Activated CD4-positive, alpha-beta memory T cell treated with anti-CD3 and anti-CD28 coated beads, Interleukin-2, amount 10 ng/mL, durations not matched to agents 7 days and 5 days (primary cell): Measurements from ENCODE around the gene MYO5B. TPM values are rescaled to one million over a fixed set of nuclear protein-coding genes. Genes with fewer than 3 reads are reported as not detected.

ENCODE experiments used
- CTCF ChIA-PET: fragments of 350-600 bp; sonication (Branson Sonifier 250); formaldehyde crosslinking; loops from one replicate; lab custom pipeline; 2021; ENCODE audit warnings: antibody characterized with exemption, inconsistent platforms; lab: Charles Lee
- POLR2A ChIA-PET: fragments of 350-600 bp; sonication (Branson Sonifier 250); formaldehyde crosslinking; loops from one replicate; lab custom pipeline; 2021; ENCODE audit warnings: antibody characterized with exemption; lab: Charles Lee
- DNase-seq: peaks from one replicate; pipeline ENCODE4 v3.0.0-alpha.2; 2020
- H3K27ac Mint-ChIP-seq: one replicate; pipeline ENCODE4 v1.8.0; 2021; ENCODE audit warnings: mild to moderate bottlenecking, mixed read lengths
- H3K27me3 Mint-ChIP-seq: one replicate; pipeline ENCODE4 v1.8.0; 2021; ENCODE audit warnings: mixed read lengths
- H3K36me3 Mint-ChIP-seq: one replicate; pipeline ENCODE4 v1.8.0; 2021; ENCODE audit warnings: low read depth, mixed read lengths
- H3K4me1 Mint-ChIP-seq: one replicate; pipeline ENCODE4 v1.8.0; 2021; ENCODE audit warnings: mixed read lengths
- H3K4me3 Mint-ChIP-seq: one replicate; pipeline ENCODE4 v1.8.0; 2021; ENCODE audit warnings: mild to moderate bottlenecking, mixed read lengths
- H3K9me3 Mint-ChIP-seq: one replicate; pipeline ENCODE4 v1.8.0; 2021; ENCODE audit warnings: mixed read lengths
- total RNA-seq, 2 experiments: library from RNA; stranded (reverse); gene quantifications; one replicate each; pipeline ENCODE4 v1.2.3, GENCODE V29; 2021

MYO5B gene
- total RNA-seq, 2 experiments from 2014 or later = not detected

DNA sequence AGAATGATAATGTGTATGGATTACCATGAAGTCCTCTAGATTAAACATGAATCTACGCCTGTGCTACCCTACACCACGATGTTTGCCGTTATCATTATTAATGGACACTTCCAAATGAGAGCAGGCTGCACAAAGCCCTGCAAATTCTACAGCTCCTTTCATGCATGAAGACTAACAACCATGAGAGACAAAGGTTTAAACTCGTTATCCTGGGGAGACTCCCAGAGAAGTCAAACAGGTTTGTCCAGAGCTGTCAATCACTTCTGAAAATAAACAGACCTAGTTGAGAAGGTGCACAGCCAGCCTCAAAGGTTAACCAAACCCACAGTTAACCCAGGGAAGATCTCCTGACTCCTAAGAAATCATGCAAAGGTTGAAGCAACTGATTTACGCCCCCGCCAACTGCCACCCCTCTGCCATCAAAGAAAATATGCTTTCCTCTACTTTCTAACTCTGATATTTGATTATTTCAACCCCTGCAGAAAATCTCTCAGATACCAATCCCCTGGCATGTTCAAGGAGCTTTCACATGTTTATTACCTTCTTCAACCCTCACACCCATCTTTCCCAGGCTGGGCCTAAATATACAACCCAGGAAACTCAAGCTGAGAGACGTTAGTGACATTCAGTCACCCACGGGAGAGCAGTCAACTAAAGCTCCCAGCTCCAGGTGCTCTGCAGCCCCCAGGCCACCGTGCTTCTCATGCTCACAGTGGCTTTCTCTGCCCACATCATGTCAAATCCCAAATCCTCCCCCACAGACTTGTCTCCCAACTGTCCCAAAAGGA is 35.9 kb downstream of the MYO5B start:
- Mint-ChIP-seq H3K27me3 (peaks cover 36% of the 10 kb centered on the region), H3K4me3 (no peak overlapping the region), H3K36me3 (no peaks in the 10 kb centered on the region), H3K27ac (no peak overlapping the region), H3K4me1 (no peaks in the 10 kb centered on the region), H3K9me3 (no peaks in the 10 kb centered on the region)
- no peak for DNase-seq
- POLR2A ChIA-PET = no interaction called here
- CTCF ChIA-PET = interaction anchor here (1.2 kb wide), 1 partner anchor 298 kb away, joined by 3 read pairs; no protein-coding TSS in a partner anchor

DNA sequence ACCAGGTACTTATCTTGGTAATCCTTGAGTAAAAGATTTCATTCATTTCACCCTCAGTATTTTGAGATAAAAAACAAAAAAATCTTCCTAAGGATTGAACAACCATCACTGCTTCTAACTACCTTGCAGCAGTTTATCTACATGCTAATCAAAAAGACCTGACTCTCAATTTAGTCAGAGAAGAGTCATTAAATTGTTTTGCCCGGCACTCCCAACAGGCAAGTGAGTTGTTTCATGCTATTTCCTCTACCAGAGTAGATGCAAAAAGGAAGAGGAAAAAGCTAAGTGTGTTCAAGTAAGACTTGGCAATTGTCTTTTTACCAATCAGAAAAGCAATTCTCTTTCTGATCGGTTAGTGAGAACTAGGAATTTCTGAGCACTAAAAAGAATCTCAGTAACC is 39.5 kb downstream of the MYO5B start:
- no peaks in the 10 kb centered on the region for H3K9me3 Mint-ChIP-seq
- no peaks in the 10 kb centered on the region for H3K36me3 Mint-ChIP-seq
- no peak for DNase-seq
- peaks cover 17% of the 10 kb centered on the region for H3K27me3 Mint-ChIP-seq
- no peaks in the 10 kb centered on the region for H3K4me1 Mint-ChIP-seq
- no peak overlapping the region for H3K27ac Mint-ChIP-seq
- H3K4me3 Mint-ChIP-seq = no peak overlapping the region
- POLR2A ChIA-PET = no interaction called here
- CTCF ChIA-PET = no interaction called here

DNA sequence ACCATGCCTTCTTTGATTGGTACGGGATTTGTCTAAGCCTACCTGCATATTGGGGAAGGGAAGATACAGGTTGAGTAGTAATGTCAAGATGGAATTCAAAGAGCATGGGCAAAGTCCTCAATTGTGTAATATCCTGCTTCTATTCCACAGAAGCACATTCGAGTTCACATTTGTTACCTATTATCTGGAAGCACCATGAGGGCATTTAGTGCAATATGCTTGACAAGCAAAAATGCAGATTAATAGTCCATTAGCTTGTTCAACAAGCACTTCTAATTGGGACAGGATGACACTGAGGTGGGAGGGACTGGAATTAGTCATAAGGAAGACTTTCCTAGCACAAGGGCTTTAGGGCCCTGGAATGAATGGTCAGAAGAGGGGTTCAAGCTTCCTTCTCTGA is 40.5 kb downstream of the MYO5B start:
- POLR2A ChIA-PET = no interaction called here
- Mint-ChIP-seq H3K4me1 (no peaks in the 10 kb centered on the region), H3K27me3 (peaks cover 14% of the 10 kb centered on the region), H3K4me3 (no peak overlapping the region), H3K9me3 (no peaks in the 10 kb centered on the region), H3K36me3 (no peaks in the 10 kb centered on the region), H3K27ac (no peak overlapping the region)
- no peak for DNase-seq
- CTCF ChIA-PET = no interaction called here

DNA sequence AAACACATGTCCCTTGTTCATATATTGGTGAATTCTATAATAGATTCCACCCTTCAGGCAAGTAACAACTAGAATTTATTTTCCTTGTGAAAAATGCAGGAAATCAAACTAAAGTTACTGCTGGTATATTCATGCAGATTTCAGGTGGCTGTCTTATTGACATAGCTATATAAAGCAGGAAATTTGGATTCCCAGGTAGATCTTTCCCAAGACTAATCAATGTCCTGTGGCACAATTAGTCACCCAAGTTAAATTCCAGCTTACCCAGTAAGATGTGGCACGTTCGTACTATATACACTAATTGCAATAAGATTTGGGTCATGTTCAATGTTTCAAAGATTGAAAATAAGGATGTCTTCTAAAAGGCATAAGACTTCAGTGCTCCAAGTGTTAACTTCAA is 42.0 kb downstream of the MYO5B start:
- Mint-ChIP-seq H3K4me1 (no peaks in the 10 kb centered on the region), H3K36me3 (no peaks in the 10 kb centered on the region), H3K4me3 (no peak overlapping the region), H3K9me3 (no peaks in the 10 kb centered on the region), H3K27ac (no peak overlapping the region), H3K27me3 (peaks cover 4% of the 10 kb centered on the region)
- no peak for DNase-seq
- ChIA-PET POLR2A (no interaction called here), CTCF (no interaction called here)

DNA sequence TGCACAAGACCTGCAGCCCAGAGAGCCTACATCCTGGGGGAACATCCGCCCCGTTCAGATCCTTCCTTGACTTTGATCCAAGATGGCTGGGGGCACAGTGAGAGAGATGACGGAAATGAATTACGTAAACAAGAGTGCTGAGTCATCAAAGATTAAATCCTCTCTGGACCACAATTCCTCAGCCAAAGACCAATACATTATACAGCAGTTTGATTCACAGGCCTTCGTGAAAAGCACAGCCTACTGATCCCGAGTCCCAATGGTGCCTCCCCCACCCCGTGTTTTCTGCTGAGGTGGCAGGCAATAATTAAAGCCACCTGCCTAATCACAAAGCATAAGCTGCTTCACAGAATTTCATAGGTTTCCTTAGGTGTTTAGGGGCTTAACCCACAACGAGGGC is 43.0 kb downstream of the MYO5B start:
- no peak for DNase-seq
- Mint-ChIP-seq H3K9me3 (no peaks in the 10 kb centered on the region), H3K36me3 (no peaks in the 10 kb centered on the region), H3K4me1 (no peaks in the 10 kb centered on the region), H3K4me3 (no peak overlapping the region), H3K27ac (no peak overlapping the region), H3K27me3 (peaks cover 4% of the 10 kb centered on the region)
- POLR2A ChIA-PET = no interaction called here
- CTCF ChIA-PET = no interaction called here

DNA sequence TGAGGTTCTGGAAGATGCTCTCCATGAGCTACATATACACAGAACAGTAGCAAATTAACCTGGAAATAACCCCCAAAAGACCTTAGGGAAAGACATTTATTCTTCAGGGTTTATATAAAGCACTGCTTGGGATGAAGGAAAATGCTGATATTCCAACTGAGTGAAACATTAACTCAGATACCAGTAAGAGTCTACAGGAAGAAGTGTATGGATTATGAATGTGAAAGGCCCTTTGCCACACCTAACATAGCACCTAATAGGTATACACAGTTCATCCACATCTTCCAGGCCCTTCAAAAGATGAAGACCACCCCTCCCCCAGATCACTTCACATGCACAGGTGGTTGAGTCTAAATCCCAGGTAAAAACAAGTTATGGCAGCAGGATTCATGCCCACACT is 50.4 kb downstream of the MYO5B start:
- H3K4me1 Mint-ChIP-seq = no peaks in the 10 kb centered on the region
- no peak for DNase-seq
- H3K27ac Mint-ChIP-seq = no peak overlapping the region
- ChIA-PET CTCF (no interaction called here), POLR2A (no interaction called here)
- peaks cover 10% of the 10 kb centered on the region for H3K27me3 Mint-ChIP-seq
- H3K36me3 Mint-ChIP-seq = no peaks in the 10 kb centered on the region
- no peak overlapping the region for H3K4me3 Mint-ChIP-seq
- no peaks in the 10 kb centered on the region for H3K9me3 Mint-ChIP-seq

DNA sequence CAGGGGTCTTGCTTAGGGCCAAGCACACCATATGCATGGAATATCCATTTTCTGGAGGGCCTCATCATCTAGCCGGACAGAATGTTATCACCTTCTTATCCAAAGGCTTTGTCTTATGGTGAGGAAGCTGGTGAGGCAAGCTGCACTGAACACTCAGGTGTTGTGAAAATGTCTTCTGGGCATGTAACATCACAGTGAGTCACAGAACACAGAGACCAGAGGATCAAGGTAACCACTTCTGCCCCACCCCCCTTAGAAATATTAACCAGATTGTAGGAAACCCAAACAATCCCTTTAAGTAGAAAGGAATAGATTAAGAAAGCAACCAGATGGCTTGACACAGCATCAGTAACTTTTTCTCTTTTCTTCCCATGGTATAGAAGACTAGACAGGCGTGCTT is 51.1 kb downstream of the MYO5B start:
- ChIA-PET POLR2A (no interaction called here), CTCF (no interaction called here)
- no peak for DNase-seq
- no peaks in the 10 kb centered on the region for H3K36me3 Mint-ChIP-seq
- H3K9me3 Mint-ChIP-seq = no peaks in the 10 kb centered on the region
- H3K27ac Mint-ChIP-seq = no peak overlapping the region
- no peak overlapping the region for H3K4me3 Mint-ChIP-seq
- peaks cover 10% of the 10 kb centered on the region for H3K27me3 Mint-ChIP-seq
- H3K4me1 Mint-ChIP-seq = no peaks in the 10 kb centered on the region

DNA sequence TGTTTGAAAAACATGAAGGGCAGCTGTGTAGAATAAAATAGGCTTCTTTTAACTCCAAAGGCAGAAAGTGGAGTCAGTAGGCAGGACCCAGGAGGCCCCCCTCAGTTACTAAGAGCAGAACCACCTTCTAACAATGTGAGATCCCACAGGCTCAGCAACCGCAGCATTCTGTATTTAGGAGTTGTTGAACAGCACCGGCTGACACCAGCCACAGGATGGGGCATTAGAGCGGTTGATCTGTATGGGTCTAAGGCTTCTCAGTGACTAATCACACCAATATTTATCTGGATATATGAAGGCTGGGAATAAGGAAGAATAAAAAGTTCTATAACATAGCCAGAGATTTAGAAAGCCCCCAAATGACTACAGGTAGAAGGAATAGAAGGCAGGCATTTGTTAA is 51.7 kb downstream of the MYO5B start:
- Mint-ChIP-seq H3K27me3 (peaks cover 12% of the 10 kb centered on the region), H3K36me3 (no peaks in the 10 kb centered on the region), H3K4me1 (no peaks in the 10 kb centered on the region), H3K9me3 (no peaks in the 10 kb centered on the region), H3K27ac (no peak overlapping the region), H3K4me3 (no peak overlapping the region)
- CTCF ChIA-PET = no interaction called here
- no peak for DNase-seq
- POLR2A ChIA-PET = no interaction called here

DNA sequence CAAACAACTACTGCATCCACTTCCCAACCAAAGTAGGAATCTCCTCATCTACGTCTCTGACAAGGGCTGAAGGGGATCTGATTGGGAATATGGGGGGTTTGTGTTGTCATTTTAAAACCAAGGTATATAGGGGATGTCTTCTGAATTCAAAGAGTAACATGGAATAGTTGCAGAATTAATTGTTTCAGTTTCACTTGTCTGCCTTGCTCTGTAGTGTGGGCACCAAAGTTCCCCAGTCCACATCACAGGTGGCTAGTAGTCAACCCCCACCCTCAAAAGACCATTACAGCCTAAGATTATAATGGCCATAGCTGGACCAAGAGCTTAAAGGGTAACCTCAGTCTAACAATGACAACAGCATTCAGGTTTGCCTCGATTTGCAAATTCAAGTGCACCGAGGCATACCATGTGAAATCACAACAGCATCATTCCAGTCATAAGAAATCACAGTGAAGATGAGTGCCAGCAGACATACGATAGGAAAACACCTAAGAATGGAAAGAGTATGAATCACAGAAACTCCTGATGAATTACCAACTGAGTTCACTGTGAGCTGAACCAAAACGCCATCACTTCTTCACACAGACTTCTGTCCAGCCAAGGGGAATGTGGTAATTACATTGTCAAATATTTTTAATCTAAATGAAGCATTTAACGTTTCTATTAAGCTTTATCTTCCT is 52.4 kb downstream of the MYO5B start:
- Mint-ChIP-seq H3K27me3 (peaks cover 14% of the 10 kb centered on the region), H3K4me1 (no peaks in the 10 kb centered on the region), H3K36me3 (no peaks in the 10 kb centered on the region), H3K9me3 (no peaks in the 10 kb centered on the region), H3K4me3 (no peak overlapping the region), H3K27ac (no peak overlapping the region)
- no peak for DNase-seq
- CTCF ChIA-PET = no interaction called here
- POLR2A ChIA-PET = no interaction called here

DNA sequence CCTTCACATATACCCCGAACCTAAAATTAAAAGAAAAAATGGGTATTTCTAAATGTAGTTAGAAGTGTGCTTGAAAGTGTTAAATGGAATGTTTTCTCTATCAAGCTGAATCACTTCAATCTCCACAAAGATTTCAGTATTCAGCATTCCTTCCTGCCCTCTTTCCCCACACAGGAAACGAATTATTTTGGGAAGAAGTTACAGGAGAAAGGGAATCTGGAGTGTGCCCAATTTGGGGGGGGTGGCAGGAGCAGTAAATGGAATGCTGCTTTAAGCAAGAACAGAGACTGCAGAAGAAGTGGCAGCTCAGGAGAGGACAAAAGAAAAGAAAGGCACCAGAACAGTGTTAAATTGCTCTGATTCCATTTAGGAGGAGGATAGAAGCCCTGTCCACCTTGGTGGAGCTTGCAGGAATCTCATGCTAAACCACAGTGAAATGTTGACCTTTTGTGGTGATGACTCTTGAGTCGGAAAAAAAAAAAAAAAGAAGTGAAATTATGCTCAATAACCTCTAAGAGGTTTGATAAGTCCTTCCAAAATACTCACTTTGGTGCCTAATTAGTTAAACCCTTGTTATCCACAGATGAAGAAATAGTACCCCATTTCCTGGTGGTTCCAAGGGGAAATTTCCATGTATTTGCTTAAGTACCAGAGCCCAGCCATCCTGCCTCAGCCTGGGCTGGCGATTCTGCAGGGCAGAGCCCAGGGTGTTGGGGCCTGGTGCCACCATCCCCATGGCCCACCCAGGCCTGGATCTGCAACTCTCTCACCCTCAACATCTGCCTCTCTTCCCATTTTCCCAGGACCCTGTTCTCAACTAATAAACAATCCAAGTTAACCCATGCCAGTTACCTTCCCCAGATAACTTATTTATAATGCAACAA is 56.5 kb downstream of the MYO5B start:
- H3K4me3 Mint-ChIP-seq = no peak overlapping the region
- ChIA-PET POLR2A (no interaction called here), CTCF (no interaction called here)
- H3K27me3 Mint-ChIP-seq = peaks cover 22% of the 10 kb centered on the region
- H3K27ac Mint-ChIP-seq = no peak overlapping the region
- no peaks in the 10 kb centered on the region for H3K9me3 Mint-ChIP-seq
- H3K4me1 Mint-ChIP-seq = no peaks in the 10 kb centered on the region
- no peak for DNase-seq
- no peaks in the 10 kb centered on the region for H3K36me3 Mint-ChIP-seq

DNA sequence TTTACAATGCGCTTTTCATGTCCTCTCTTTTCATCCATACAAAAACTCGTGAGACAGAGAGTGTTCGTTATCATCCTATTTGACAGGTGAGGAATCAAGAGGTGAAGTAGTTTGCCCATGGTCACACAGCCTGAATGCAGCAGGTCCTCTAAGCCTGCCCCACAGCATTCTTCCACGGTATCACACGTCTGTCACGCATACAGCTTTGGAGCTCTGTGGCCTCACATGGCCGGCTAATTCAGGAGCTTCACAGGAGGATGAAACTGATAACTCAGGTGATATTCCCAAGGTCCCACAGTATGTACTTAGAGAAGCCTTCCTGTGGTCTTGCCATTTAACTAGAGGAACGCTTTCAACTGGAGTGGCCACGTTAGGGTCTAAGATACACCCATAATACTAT is 59.0 kb downstream of the MYO5B start:
- DNase-seq = no peak
- Mint-ChIP-seq H3K4me3 (no peak overlapping the region), H3K9me3 (no peaks in the 10 kb centered on the region), H3K27ac (no peak overlapping the region), H3K36me3 (no peaks in the 10 kb centered on the region), H3K27me3 (peaks cover 34% of the 10 kb centered on the region), H3K4me1 (no peaks in the 10 kb centered on the region)
- CTCF ChIA-PET = no interaction called here
- POLR2A ChIA-PET = no interaction called here

DNA sequence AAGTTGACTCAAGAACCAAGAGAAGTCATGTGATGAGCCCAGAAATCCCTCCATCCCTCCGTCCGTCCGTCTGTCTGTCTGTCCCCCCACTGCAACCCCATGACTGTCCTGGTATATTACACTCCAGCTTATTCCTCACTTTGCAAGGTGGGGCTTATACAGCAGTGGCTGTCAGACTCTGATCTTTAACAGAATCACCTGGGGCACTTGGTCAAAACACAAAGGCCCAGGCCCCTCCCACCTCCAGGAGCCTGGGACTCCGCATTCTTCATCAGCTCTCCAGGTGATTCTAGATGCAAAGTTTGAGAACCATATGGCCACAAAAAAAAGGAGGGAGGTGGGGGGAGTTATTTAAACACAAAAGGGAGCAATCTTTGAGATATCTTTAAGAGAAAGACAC is 61.4 kb downstream of the MYO5B start:
- ChIA-PET POLR2A (no interaction called here), CTCF (no interaction called here)
- DNase-seq = no peak
- Mint-ChIP-seq H3K9me3 (no peaks in the 10 kb centered on the region), H3K27me3 (peaks cover 34% of the 10 kb centered on the region), H3K36me3 (no peaks in the 10 kb centered on the region), H3K4me1 (no peaks in the 10 kb centered on the region), H3K27ac (no peak overlapping the region), H3K4me3 (no peak overlapping the region)

DNA sequence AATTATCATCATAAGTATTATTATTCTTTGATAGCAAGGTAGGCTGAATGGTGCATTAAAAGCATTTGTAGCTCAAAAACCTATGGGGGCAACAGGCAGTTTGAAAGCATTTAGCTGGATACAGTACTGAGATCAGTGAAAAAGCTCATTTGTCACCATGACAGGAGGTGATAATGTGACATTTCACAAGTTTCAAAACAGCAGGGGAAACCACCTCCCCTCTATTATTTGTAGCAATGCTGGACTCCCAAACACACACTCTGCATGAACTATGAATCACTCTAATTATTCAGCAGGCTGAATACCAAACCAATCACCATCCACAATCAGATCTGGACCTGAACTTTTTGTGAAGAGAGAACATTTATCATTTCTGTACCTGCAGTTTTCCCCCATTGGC is 63.4 kb downstream of the MYO5B start:
- CTCF ChIA-PET = no interaction called here
- Mint-ChIP-seq H3K36me3 (no peaks in the 10 kb centered on the region), H3K4me1 (no peaks in the 10 kb centered on the region), H3K27me3 (peaks cover 38% of the 10 kb centered on the region), H3K27ac (no peak overlapping the region), H3K4me3 (no peak overlapping the region), H3K9me3 (no peaks in the 10 kb centered on the region)
- POLR2A ChIA-PET = no interaction called here
- no peak for DNase-seq
